Measurements from ENCODE around the gene NT5C. TPM values are rescaled to one million over a fixed set of nuclear protein-coding genes. Genes with fewer than 3 reads are reported as not detected.

NT5C gene
- total RNA-seq, 1 donor from 2014 or later: 140 TPM

DNA sequence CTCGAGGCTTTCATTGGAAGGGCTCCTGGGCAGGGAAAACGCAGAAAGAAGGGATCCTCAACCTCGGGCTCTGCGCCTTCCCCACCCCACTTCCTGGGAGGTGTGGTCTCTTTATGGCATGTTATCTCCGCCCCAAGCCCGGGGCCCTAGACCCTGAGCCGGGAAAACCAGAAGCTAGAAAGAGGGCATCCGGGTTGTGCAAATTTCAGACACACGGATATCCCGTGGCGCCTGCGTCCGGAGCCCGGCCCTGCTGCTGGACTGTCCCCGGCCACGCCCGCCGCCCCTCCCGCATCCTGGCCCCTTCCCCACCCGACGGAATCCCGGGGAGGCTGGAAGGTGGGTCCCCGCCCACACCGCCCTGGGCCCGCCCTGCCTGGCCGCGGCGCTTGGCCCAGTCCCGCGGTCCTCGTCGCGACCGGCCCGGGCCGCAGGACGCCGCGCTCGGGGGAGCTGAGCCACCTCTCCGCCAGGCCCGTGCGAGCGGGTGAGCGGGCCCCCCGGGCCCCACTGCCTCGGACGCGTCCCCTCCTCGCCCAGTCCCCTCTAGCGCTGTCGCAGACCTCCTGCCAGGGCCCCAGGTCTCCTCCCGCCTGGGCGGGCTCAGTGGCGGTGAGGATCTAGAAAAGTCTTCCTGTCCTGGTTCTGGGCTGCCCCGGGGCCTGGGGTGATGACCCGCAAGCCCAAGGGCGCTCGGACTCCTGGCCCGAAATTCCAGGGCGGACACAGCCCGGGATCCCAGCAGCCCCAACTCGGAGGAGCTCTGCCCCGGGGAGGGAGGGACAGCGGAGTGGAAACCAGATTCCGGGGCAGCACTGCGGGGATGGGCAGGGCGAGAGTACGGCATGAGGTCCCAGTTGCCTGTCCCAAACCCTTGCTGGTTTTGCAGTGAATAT is 43.7 kb downstream of the NT5C start, which contains the start of gene SLC16A5:
TSS of gene SLC16A5 (plus strand) at position 397 of the 896 bp plus-strand sequence. CDS start 5,683 bp downstream, outside the sequence.
- DNase-seq (ENCODE audit: low read depth): no peak
- peak within 1 kb of the TSS; percentile 59 for H3K4me3 ChIP-seq (ENCODE audit: low read depth, low read length)
- TF ChIP-seq, protein P1, sequence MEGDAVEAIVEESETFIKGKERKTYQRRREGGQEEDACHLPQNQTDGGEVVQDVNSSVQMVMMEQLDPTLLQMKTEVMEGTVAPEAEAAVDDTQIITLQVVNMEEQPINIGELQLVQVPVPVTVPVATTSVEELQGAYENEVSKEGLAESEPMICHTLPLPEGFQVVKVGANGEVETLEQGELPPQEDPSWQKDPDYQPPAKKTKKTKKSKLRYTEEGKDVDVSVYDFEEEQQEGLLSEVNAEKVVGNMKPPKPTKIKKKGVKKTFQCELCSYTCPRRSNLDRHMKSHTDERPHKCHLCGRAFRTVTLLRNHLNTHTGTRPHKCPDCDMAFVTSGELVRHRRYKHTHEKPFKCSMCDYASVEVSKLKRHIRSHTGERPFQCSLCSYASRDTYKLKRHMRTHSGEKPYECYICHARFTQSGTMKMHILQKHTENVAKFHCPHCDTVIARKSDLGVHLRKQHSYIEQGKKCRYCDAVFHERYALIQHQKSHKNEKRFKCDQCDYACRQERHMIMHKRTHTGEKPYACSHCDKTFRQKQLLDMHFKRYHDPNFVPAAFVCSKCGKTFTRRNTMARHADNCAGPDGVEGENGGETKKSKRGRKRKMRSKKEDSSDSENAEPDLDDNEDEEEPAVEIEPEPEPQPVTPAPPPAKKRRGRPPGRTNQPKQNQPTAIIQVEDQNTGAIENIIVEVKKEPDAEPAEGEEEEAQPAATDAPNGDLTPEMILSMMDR (conservative IDR thresholded peaks at IDR 0.05; ENCODE audit: low read depth, low read length): no peak

DNA sequence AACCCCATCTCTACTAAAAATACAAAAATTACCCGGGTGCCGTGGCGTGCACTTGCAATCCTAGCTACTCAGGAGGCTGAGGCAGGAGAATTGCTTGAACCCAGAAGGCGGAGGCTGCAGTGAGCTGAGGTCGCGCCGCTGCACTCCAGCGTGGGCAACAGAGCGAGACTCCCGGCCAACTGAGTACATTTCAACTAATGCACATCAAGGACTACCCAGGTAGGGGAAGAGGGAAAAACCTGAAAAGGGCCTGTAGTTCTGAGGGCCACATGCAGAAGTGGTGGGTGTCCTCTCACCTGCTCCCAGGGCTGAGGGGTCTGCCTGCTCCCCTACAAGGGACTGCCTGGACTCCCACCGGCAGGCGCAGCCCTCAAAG is 44.4 kb downstream of the NT5C start:
- peak overlapping the region; percentile 59 for H3K4me3 ChIP-seq (ENCODE audit: low read depth, low read length)
- DNase-seq (ENCODE audit: low read depth): no peak
- TF ChIP-seq, protein P1 (conservative IDR thresholded peaks at IDR 0.05; ENCODE audit: low read depth, low read length): no peak

DNA sequence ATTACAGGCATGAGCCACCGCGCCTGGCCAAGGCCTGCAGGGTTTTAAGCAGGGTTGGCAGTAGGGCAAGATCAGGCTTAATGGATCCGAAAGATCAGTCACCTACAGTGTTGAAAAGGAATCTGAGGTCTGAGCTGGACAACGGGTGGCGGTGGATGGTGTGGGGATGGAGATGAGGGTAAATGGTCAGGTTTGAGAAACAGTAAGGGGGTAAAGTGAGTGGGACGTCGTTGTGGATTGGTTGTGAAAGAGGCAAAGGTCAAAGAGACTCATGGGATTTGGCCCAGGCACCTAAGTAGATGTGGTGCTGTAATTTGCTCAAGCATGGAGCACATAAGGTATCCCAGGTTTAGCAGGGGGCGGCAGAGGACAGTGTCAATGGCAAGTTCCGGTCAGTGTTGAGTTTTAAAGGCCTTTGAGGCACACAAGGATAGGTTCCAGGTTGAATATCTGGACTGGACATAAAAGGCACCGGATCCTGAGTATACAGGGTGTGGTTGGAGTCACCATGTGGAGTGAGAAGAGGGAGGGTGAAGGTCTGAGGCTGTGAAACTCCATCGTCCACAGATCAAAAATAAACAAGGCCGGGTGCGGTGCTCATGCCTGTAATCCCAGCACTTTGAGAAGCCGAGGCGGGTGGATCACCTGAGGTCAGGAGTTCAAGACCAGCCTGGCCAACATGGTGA is 44.9 kb downstream of the NT5C start:
- no peak for DNase-seq (ENCODE audit: low read depth)
- no peak overlapping the region for H3K4me3 ChIP-seq (ENCODE audit: low read depth, low read length)
- TF ChIP-seq, protein P1 (conservative IDR thresholded peaks at IDR 0.05; ENCODE audit: low read depth, low read length): no peak

DNA sequence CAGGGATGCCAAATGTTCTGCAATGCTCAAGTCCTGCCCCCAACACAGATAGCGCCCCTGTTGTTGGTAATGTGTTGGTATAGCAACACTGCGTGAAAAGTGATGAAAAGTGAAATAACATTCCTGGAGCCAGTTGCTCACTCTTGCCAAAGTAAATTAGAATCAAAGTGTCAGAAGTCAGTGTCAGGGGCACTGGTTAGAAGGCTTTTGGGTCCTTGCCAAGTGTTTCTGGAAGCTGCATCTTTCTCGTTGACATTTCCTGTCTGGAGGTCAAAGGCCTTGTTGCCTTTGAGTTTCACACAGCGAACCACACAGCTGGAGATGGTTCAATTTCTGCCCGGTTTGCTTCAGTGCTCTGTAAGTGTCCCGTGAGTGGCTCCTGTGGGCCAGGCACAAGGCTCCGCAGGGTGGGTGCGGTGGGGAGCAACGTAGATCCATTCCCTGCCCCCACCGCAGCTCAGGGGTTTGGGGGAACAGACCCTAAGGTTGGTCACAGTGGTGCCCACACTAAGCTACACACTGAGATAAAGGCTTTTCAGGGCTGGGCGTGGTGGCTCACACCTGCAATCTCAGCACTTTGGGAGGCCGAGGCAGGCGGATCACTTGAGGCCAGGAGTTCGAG is 47.4 kb downstream of the NT5C start:
- TF ChIP-seq, protein P1 (conservative IDR thresholded peaks at IDR 0.05; ENCODE audit: low read depth, low read length): no peak
- no peak overlapping the region for H3K4me3 ChIP-seq (ENCODE audit: low read depth, low read length)
- DNase-seq (ENCODE audit: low read depth): no peak

DNA sequence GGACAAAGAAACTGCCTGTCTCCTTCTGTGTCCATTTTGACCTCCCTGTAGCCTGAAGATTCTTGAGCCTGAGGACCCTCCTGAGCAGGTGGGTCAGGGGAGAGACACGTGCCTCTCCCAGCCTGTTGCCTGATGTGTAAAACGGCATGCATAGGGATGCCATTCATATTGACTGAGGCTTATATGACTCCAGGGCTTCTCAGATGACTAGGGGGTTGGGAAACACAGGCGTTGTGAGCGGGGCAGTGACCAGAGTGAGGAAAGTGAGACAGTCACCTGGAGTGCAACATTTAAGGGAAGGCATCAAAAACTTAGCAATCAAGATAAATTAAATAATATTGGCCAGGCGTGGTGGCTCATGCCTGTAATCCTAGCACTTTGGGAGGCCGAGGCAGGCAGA is 48.9 kb downstream of the NT5C start:
- DNase-seq (ENCODE audit: low read depth): no peak
- TF ChIP-seq, protein P1 (conservative IDR thresholded peaks at IDR 0.05; ENCODE audit: low read depth, low read length): no peak
- H3K4me3 ChIP-seq (ENCODE audit: low read depth, low read length): no peak overlapping the region

DNA sequence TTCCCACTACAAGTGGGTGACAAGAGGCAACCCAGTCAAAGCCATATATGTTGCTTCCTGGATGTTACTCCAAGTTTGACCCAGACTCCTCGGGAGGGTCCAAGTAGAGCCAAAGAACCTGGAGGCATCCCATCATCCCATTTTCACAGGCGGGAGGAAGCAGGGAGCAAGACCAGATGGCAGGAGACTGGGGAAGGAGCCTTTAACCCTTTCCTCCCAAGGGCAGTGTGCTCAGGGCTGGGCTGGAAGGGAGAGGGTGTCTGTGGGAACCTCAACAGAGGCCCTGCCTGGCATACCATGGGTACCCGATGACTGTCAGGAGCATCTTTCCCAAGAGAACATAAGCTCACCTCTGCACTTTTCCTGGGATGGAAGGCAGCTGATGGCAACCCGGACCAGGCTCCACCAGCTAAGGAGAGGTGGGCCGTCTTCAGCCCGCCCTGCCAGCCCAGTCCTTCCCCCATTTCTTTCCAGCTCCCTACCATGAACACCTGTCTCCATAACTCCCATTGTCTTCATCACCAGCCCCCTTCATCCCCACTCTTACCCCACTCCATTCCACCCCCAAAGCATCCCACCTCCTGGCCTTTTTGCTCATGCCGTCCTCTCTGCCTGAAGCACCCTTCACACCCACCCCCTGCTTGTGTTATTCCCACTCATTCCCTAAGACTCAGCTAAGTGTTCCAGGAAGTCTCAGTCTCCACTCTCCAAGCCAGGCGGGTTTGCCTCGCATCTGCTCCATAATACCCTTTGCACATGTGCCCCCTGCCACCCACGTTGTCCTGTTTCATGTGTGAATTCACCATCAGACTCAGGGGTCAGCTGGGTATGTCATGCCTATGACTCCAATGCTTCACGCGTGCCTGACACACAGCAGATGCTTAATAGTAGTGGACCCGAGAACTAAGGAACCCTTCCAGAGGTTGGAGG is 49.7 kb downstream of the NT5C start:
- DNase-seq (ENCODE audit: low read depth): no peak
- TF ChIP-seq, protein P1 (conservative IDR thresholded peaks at IDR 0.05; ENCODE audit: low read depth, low read length): no peak
- H3K4me3 ChIP-seq (ENCODE audit: low read depth, low read length): no peak overlapping the region
